ENCODE data around the gene MSI2. TPM values are rescaled to one million over a fixed set of nuclear protein-coding genes. Genes with fewer than 3 reads are reported as not detected.
A peak's percentile ranks its signal among the peaks of the same experiment; 100 is the strongest.

The MSI2 gene
- total RNA-seq, 4 donors from 2014 or later = 9.9 to 18.5 (median 13.8) TPM

DNA sequence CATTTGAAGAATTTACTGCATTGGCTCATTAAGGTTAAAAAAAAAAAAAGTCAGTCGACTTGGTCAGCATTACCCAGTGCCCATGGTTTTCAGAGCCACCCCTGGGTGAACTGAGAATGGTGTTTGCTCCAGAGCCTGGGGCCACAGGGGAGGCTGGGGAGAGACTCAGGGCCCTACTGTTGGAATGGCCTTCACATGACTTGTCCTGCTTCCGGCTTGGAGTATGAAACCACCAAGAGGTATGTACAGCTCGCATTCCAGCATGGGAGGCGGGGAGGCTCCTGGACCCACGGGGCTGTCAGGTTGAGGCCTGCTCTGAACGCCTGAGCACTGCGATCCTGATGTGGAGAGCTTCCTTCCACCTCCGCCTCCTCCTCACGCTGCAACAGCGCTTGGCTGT, 36.8 kb downstream of the MSI2 start:
- TF ChIP-seq, protein P1, sequence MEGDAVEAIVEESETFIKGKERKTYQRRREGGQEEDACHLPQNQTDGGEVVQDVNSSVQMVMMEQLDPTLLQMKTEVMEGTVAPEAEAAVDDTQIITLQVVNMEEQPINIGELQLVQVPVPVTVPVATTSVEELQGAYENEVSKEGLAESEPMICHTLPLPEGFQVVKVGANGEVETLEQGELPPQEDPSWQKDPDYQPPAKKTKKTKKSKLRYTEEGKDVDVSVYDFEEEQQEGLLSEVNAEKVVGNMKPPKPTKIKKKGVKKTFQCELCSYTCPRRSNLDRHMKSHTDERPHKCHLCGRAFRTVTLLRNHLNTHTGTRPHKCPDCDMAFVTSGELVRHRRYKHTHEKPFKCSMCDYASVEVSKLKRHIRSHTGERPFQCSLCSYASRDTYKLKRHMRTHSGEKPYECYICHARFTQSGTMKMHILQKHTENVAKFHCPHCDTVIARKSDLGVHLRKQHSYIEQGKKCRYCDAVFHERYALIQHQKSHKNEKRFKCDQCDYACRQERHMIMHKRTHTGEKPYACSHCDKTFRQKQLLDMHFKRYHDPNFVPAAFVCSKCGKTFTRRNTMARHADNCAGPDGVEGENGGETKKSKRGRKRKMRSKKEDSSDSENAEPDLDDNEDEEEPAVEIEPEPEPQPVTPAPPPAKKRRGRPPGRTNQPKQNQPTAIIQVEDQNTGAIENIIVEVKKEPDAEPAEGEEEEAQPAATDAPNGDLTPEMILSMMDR (IDR thresholded peaks at IDR 0.05) = no peak
- no peak for TF ChIP-seq POLR2A (IDR thresholded peaks at IDR 0.05)
- intact Hi-C loops (cut with DNase I; ENCODE audit: low total_unique reads) = no loop called here
- 55 to 57% methylated on average over 10 of the region's 10 CpGs for WGBS, 2 donors
- DNase-seq (ENCODE audit: low spot score in 2 of 2) = peak in 1 of 2 donors; percentile 19
- no peak overlapping the region for H3K4me3 ChIP-seq (ENCODE audit: low read depth, poor library complexity, severe bottlenecking)

DNA sequence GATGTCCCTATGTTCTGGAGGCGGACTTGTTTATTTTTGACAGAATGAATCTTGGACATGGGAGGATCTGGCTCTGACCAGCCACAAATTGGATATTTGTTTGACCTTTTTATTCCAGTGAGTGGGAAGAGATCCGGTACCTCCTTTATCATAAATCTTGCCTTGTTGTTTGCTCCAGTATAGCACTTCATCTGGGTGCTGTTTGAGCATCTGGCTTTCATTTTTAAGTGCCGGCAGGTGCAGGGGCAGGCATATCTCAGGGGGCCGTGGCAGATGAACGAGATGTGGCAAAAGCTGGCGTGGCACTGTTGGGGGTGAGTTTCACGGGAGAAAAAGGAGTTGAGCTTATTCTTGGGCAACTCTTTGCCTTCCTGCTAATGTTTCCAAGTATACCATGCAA, 37.8 kb downstream of the MSI2 start:
- TF ChIP-seq, protein P1 (IDR thresholded peaks at IDR 0.05) = no peak
- no peak for TF ChIP-seq POLR2A (IDR thresholded peaks at IDR 0.05)
- no peak for DNase-seq (ENCODE audit: low spot score in 2 of 2)
- 82 to 85% methylated on average over 7 of the region's 7 CpGs for WGBS, 2 donors
- no peak overlapping the region for H3K4me3 ChIP-seq (ENCODE audit: low read depth, poor library complexity, severe bottlenecking)
- intact Hi-C loops (cut with DNase I; ENCODE audit: low total_unique reads) = no loop called here

DNA sequence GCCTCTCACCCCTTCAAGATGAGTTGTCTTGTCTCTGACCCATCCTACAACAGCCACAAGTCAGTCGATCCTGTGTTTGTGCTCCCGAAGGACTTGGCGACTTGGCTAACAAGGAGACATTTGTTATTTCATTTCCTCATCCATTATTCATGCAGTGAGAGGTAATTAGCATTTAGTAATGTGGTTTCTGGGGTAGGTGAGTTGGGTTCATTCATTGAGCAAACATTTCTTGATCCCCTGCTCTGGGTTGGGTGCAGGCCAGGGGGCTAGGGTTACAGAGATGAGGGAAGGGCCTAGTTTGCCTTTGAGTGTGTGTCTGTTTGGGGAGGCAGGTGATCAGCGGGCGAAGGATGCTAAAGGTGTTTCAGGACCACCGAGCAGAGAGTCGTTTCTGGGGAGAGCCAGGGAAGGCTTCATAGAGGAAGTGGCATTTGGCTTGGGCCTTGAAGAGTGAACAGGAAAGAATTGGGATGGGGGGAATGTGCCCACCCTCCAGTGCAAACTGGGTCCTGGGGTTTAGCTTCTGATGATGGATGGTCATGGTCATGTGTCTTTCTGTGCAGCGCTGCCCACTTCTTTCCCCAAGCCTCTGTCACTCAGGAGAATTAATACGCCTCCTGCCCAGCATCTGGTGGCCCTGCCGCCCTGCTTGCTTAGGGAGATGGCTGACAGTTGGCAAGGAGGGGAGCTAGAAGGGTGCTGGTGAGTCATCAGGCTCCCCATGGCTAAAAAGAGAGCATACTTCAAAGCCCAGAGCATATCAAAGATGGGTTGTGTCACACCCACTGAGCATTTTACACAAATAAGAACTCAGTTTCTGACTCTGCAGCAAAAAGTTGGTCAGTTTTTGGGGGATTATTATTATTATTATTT, 38.5 kb downstream of the MSI2 start:
- H3K4me3 ChIP-seq (ENCODE audit: low read depth, poor library complexity, severe bottlenecking) = no peak overlapping the region
- intact Hi-C loops (cut with DNase I; ENCODE audit: low total_unique reads) = no loop called here
- DNase-seq (ENCODE audit: low spot score in 2 of 2) = no peak
- WGBS, 2 donors = 76 to 82% methylated on average over 10 of the region's 10 CpGs
- TF ChIP-seq POLR2A (IDR thresholded peaks at IDR 0.05) = no peak
- TF ChIP-seq, protein P1 (IDR thresholded peaks at IDR 0.05) = no peak

DNA sequence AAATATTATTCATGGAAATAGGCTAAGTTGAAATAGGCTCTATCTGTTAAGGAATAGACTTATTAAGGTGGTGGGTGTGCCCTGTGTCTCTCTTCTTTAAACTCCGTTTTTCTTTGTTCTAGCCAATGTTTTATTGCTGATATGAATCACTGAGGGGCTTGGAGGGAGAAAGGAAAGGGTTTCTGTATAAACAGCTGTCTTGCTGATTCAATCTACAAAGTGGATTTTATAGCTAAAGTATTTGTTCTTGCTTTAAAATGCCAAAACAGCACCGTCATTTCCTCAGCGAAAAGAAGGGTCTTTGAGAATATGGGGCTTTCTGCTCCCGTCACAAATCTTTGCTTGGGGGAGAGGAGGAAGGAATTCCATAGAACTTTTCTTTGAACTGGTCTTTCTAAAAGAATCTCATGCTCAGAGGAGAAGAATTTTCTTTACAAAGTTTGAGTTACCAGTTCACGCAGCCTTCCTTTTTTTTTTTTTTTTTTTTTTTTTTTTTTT, 39.3 kb downstream of the MSI2 start:
- TF ChIP-seq POLR2A (IDR thresholded peaks at IDR 0.05) = no peak
- TF ChIP-seq, protein P1 (IDR thresholded peaks at IDR 0.05) = no peak
- H3K4me3 ChIP-seq (ENCODE audit: low read depth, poor library complexity, severe bottlenecking) = no peak overlapping the region
- intact Hi-C loops (cut with DNase I; ENCODE audit: low total_unique reads) = no loop called here
- DNase-seq (ENCODE audit: low spot score in 2 of 2) = no peak
- 73 to 76% methylated on average over 5 of the region's 5 CpGs for WGBS, 2 donors

DNA sequence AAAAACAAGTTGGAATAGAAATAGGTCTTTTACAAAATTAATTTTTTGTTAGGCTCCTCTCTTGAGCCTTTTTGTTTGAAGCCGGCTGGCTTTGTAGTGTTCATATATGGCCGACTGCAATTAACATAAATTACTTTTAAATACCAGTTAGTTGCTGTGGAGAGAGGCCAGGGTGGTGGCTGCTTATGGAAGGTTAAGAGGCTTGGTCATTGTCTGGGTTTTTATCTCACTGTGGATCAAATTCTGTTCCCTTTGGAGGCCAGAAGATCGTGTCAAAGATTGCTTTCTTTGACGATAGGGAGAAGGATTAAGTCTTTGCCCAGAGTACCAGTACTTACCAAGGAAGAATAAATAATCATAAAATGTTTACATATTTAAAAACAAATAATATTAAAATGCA, 39.9 kb downstream of the MSI2 start:
- WGBS, 2 donors = 74 to 78% methylated on average over 4 of the region's 4 CpGs
- H3K4me3 ChIP-seq (ENCODE audit: low read depth, poor library complexity, severe bottlenecking) = no peak overlapping the region
- TF ChIP-seq POLR2A (IDR thresholded peaks at IDR 0.05) = no peak
- TF ChIP-seq, protein P1 (IDR thresholded peaks at IDR 0.05) = no peak
- intact Hi-C loops (cut with DNase I; ENCODE audit: low total_unique reads) = no loop called here
- no peak for DNase-seq (ENCODE audit: low spot score in 2 of 2)
